GM23338 (cell line): ENCODE results near the gene MVB12B. TPM values are rescaled to one million over a fixed set of nuclear protein-coding genes. Genes with fewer than 3 reads are reported as not detected.

Source experiments
- ATAC-seq: fragments of 200-7000 bp; cut with Tn5 transposase; 3 replicates; pipeline ENCODE4 v1.9.1; 2020
- DNase-seq: peaks from one replicate; pipeline ENCODE4 v3.0.0-alpha.2; 2015; ENCODE audit warnings: low spot score
- H2AFZ ChIP-seq: fragments of 200-600 bp; sonication (generic); 2 replicates; pipeline ENCODE4 v1.8.0; 2016; ENCODE audit warnings: antibody characterized with exemption, mild to moderate bottlenecking, moderate library complexity
- H3F3A ChIP-seq: fragments of 200-600 bp; sonication (generic); replicated peaks from 2 replicates; pipeline ENCODE4 v1.8.0; 2017; ENCODE audit warnings: antibody characterized with exemption, mixed run types, low read depth
- H3K27ac ChIP-seq: fragments of 200-600 bp; sonication (generic); 2 replicates; pipeline ENCODE4 v1.6.1; 2016; ENCODE audit warnings: low read depth
- H3K27me3 ChIP-seq: fragments of 200-600 bp; sonication (generic); 2 replicates; pipeline ENCODE4 v1.8.0; 2016; ENCODE audit warnings: mild to moderate bottlenecking, mixed run types, moderate library complexity; ENCODE audit not compliant: insufficient read depth
- H3K36me3 ChIP-seq: fragments of 200-600 bp; sonication (generic); 2 replicates; pipeline ENCODE4 v1.8.0; 2016; ENCODE audit warnings: mild to moderate bottlenecking; ENCODE audit not compliant: insufficient read depth
- H3K4me1 ChIP-seq: fragments of 200-600 bp; sonication (generic); 2 replicates; pipeline ENCODE4 v1.8.0; 2016; ENCODE audit warnings: mild to moderate bottlenecking, moderate library complexity; ENCODE audit not compliant: insufficient read depth
- H3K4me2 ChIP-seq: fragments of 200-600 bp; sonication (generic); 2 replicates; pipeline ENCODE4 v1.7.1; 2017; ENCODE audit warnings: mixed run types
- H3K4me3 ChIP-seq: fragments of 200-600 bp; sonication (generic); 2 replicates; pipeline ENCODE4 v1.6.1; 2016; ENCODE audit warnings: mixed run types
- H3K79me2 ChIP-seq: fragments of 200-600 bp; sonication (generic); replicated peaks from 2 replicates; pipeline ENCODE4 v1.8.0; 2017; ENCODE audit warnings: mild to moderate bottlenecking; ENCODE audit not compliant: insufficient read depth
- H3K9me2 ChIP-seq: fragments of 200-600 bp; sonication (generic); 2 replicates; pipeline ENCODE4 v1.8.0; 2017; ENCODE audit not compliant: insufficient read depth
- H4K20me1 ChIP-seq: fragments of 200-600 bp; sonication (generic); replicated peaks from 2 replicates; pipeline ENCODE4 v1.8.0; 2017; ENCODE audit warnings: mild to moderate bottlenecking; ENCODE audit not compliant: insufficient read depth
- H3K27ac Mint-ChIP-seq: 2 replicates; pipeline ENCODE4 v1.8.0; 2020; ENCODE audit warnings: inconsistent platforms, mild to moderate bottlenecking, moderate library complexity, mixed read lengths
- H3K27me3 Mint-ChIP-seq: 3 replicates; pipeline ENCODE4 v1.8.0; 2022; ENCODE audit warnings: low read depth, mild to moderate bottlenecking, moderate library complexity, mixed read lengths, inconsistent platforms; ENCODE audit not compliant: insufficient read depth, poor library complexity
- H3K36me3 Mint-ChIP-seq: 3 replicates; pipeline ENCODE4 v1.8.0; 2021; ENCODE audit warnings: low read depth, mild to moderate bottlenecking, inconsistent platforms, moderate library complexity, mixed read lengths
- H3K4me1 Mint-ChIP-seq: 3 replicates; pipeline ENCODE4 v1.8.0; 2020; ENCODE audit warnings: mild to moderate bottlenecking, inconsistent platforms, mixed read lengths
- H3K4me3 Mint-ChIP-seq: 3 replicates; pipeline ENCODE4 v1.8.0; 2021; ENCODE audit warnings: moderate library complexity, mild to moderate bottlenecking, inconsistent platforms, mixed read lengths
- H3K9me3 Mint-ChIP-seq: 3 replicates; pipeline ENCODE4 v1.8.0; 2020; ENCODE audit warnings: moderate library complexity, mild to moderate bottlenecking, inconsistent platforms, mixed read lengths
- CREB1 ChIP-seq: fragments of 250-450 bp; sonication (Bioruptor Pico); IDR thresholded peaks from 2 replicates; pipeline ENCODE4 v1.5.0; 2020; ENCODE audit warnings: low read depth, mild to moderate bottlenecking, moderate library complexity
- EZH2 ChIP-seq: fragments of 200-600 bp; sonication (generic); IDR thresholded peaks from one replicate; pipeline ENCODE4 v1.8.0; 2017; ENCODE audit warnings: antibody characterized with exemption, mild to moderate bottlenecking, low read depth; ENCODE audit not compliant: unreplicated experiment
- EZH2phosphoT487 ChIP-seq: fragments of 200-600 bp; sonication (generic); IDR thresholded peaks from one replicate; pipeline ENCODE4 v1.8.1; 2018; ENCODE audit warnings: antibody characterized with exemption; ENCODE audit not compliant: unreplicated experiment
- NANOG ChIP-seq: IDR thresholded peaks from 2 replicates; pipeline ENCODE4 v1.6.1; 2016; ENCODE audit warnings: antibody characterized with exemption, borderline replicate concordance
- POLR2AphosphoS5 ChIP-seq: IDR thresholded peaks from 2 replicates; pipeline ENCODE4 v1.6.1; 2016; ENCODE audit warnings: antibody characterized with exemption, low read depth
- STAT1 ChIP-seq: IDR thresholded peaks from one replicate; pipeline ENCODE4 v1.6.1; 2016; ENCODE audit warnings: antibody characterized with exemption; ENCODE audit not compliant: unreplicated experiment
- ZNF114 ChIP-seq: fragments of 250-450 bp; sonication (Bioruptor Pico); IDR thresholded peaks from 2 replicates; pipeline ENCODE4 v1.5.0; 2020; ENCODE audit warnings: mild to moderate bottlenecking, moderate library complexity
- polyA plus RNA-seq: library from polyadenylated mRNA; unstranded; fragments of >200 nt; fragmentation: Nextera tagmentation; extraction: Ambion mirVana; gene quantifications from 2 replicates; pipeline ENCODE4 v1.2.1, GENCODE V29; 2016
- total RNA-seq: library from RNA; depleted of rRNA; stranded (reverse); fragments of >200 nt; shearing (Covaris generic); gene quantifications from 2 replicates; pipeline ENCODE4 v1.2.3, GENCODE V29; 2014
- TF ChIP-seq, protein P1 (sequence below): IDR thresholded peaks from 2 replicates; pipeline ENCODE4 v1.6.1; 2016; ENCODE audit warnings: antibody characterized with exemption
- TF ChIP-seq, protein P2 (sequence below): IDR thresholded peaks from one replicate; pipeline ENCODE4 v1.6.1; 2018; ENCODE audit warnings: antibody characterized with exemption; ENCODE audit not compliant: unreplicated experiment
- TF ChIP-seq, protein P3 (sequence below): fragments of 250-450 bp; sonication (Bioruptor Pico); IDR thresholded peaks from 2 replicates; pipeline ENCODE4 v1.5.0; 2020; ENCODE audit warnings: mild to moderate bottlenecking, moderate library complexity

The MVB12B gene
- total and polyA plus RNA-seq, 2 experiments from 2014 or later: 1.9 to 6.6 TPM

DNA sequence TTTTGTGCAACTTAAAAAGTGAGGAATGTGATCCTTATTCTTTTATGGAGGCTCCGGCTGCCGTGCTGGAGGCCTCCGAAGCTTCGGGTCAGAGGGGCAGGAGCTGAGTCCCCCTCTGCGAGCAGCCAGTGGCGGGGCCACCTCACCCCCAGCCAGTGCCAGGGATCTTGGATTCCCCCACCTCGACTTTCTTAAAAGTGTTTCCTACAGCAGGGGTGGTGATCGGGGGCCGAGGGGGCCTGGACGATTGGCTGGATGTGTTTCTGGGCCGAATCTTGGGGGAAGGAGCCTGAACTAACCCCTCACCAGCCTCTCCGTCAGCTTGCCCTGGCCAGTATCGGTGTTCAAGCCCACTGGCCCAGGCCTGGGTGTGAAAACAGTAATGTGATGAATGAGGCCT lies 194.9 kb downstream of the MVB12B start:
- Histone ChIP-seq H3F3A (0 out of 2 replicates have a peak, but pooled peaks cover 5% of the 10 kb centered on the region), H3K27ac (no peak overlapping the region), H3K79me2 (no peaks in the 10 kb centered on the region), H3K27me3 (peaks cover 4% of the 10 kb centered on the region), H3K4me3 (no peak overlapping the region), H3K9me2 (no peaks in the 10 kb centered on the region), H2AFZ (no peak overlapping the region), H4K20me1 (no peaks in the 10 kb centered on the region), H3K4me2 (no peak overlapping the region), H3K36me3 (no peaks in the 10 kb centered on the region), H3K4me1 (peaks cover 18% of the 10 kb centered on the region)
- TF ChIP-seq, protein P1, sequence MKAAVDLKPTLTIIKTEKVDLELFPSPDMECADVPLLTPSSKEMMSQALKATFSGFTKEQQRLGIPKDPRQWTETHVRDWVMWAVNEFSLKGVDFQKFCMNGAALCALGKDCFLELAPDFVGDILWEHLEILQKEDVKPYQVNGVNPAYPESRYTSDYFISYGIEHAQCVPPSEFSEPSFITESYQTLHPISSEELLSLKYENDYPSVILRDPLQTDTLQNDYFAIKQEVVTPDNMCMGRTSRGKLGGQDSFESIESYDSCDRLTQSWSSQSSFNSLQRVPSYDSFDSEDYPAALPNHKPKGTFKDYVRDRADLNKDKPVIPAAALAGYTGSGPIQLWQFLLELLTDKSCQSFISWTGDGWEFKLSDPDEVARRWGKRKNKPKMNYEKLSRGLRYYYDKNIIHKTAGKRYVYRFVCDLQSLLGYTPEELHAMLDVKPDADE: no peak
- TF ChIP-seq EZH2 (no peak), ZNF114 (CRISPR knock-in tag) (no peak), POLR2AphosphoS5 (no peak), CREB1 (CRISPR knock-in tag) (no peak)
- TF ChIP-seq, protein P2, sequence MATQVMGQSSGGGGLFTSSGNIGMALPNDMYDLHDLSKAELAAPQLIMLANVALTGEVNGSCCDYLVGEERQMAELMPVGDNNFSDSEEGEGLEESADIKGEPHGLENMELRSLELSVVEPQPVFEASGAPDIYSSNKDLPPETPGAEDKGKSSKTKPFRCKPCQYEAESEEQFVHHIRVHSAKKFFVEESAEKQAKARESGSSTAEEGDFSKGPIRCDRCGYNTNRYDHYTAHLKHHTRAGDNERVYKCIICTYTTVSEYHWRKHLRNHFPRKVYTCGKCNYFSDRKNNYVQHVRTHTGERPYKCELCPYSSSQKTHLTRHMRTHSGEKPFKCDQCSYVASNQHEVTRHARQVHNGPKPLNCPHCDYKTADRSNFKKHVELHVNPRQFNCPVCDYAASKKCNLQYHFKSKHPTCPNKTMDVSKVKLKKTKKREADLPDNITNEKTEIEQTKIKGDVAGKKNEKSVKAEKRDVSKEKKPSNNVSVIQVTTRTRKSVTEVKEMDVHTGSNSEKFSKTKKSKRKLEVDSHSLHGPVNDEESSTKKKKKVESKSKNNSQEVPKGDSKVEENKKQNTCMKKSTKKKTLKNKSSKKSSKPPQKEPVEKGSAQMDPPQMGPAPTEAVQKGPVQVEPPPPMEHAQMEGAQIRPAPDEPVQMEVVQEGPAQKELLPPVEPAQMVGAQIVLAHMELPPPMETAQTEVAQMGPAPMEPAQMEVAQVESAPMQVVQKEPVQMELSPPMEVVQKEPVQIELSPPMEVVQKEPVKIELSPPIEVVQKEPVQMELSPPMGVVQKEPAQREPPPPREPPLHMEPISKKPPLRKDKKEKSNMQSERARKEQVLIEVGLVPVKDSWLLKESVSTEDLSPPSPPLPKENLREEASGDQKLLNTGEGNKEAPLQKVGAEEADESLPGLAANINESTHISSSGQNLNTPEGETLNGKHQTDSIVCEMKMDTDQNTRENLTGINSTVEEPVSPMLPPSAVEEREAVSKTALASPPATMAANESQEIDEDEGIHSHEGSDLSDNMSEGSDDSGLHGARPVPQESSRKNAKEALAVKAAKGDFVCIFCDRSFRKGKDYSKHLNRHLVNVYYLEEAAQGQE: no peak
- Mint-ChIP-seq H3K36me3 (no peaks in the 10 kb centered on the region), H3K4me1 (peaks cover 41% of the 10 kb centered on the region), H3K4me3 (no peak overlapping the region), H3K27me3 (peaks cover 8% of the 10 kb centered on the region), H3K9me3 (no peaks in the 10 kb centered on the region; the same call in 2 of the 3 replicates), H3K27ac (no peak overlapping the region)
- ATAC-seq (no peak), DNase-seq (no peak)

DNA sequence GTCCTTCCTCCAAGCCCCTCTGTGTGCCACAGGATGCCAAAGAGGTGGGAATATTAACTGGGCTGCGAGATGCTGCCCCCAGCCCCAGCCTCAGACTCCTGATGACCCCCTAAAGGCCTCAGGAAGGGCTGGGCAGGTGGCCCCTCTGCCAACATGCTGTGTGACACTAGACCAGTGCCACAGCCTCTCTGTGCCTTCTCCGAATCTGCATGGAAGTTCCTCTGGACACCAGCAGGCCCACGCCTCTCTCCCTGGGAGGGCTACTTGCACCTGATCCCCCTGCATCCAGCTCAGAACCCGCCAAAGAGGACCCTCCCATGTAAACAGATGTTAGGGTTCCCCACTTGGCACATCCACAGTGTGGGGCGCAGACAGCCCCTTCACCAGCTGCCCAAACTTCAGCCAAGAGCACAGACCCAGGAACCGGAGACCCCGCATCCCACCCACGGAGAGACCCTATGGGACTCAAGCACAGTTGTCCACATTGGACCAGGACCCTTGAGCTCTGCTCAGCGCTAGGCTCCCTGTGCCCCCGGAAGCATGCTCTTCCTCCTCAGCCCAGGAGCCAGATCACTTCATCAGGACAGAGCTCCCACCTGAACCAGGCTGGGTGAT lies 195.5 kb downstream of the MVB12B start:
- peaks cover 5% of the 10 kb centered on the region for H3K27me3 Mint-ChIP-seq
- no peaks in the 10 kb centered on the region; the same call in 2 of the 3 replicates for H3K9me3 Mint-ChIP-seq
- Histone ChIP-seq H3K4me3 (no peak overlapping the region), H3K9me2 (no peaks in the 10 kb centered on the region), H3K27me3 (no peaks in the 10 kb centered on the region; the same call in 1 of the 2 replicates), H4K20me1 (no peaks in the 10 kb centered on the region), H2AFZ (no peak overlapping the region), H3K4me1 (peaks cover 12% of the 10 kb centered on the region), H3K27ac (no peak overlapping the region), H3K79me2 (no peaks in the 10 kb centered on the region), H3K4me2 (no peak overlapping the region), H3K36me3 (no peaks in the 10 kb centered on the region), H3F3A (no peaks in the 10 kb centered on the region)
- ATAC-seq (no peak), DNase-seq (no peak)
- H3K4me3 Mint-ChIP-seq: no peak overlapping the region
- H3K27ac Mint-ChIP-seq: no peak overlapping the region
- peaks cover 38% of the 10 kb centered on the region for H3K4me1 Mint-ChIP-seq
- H3K36me3 Mint-ChIP-seq: no peaks in the 10 kb centered on the region
- TF ChIP-seq, protein P3, sequence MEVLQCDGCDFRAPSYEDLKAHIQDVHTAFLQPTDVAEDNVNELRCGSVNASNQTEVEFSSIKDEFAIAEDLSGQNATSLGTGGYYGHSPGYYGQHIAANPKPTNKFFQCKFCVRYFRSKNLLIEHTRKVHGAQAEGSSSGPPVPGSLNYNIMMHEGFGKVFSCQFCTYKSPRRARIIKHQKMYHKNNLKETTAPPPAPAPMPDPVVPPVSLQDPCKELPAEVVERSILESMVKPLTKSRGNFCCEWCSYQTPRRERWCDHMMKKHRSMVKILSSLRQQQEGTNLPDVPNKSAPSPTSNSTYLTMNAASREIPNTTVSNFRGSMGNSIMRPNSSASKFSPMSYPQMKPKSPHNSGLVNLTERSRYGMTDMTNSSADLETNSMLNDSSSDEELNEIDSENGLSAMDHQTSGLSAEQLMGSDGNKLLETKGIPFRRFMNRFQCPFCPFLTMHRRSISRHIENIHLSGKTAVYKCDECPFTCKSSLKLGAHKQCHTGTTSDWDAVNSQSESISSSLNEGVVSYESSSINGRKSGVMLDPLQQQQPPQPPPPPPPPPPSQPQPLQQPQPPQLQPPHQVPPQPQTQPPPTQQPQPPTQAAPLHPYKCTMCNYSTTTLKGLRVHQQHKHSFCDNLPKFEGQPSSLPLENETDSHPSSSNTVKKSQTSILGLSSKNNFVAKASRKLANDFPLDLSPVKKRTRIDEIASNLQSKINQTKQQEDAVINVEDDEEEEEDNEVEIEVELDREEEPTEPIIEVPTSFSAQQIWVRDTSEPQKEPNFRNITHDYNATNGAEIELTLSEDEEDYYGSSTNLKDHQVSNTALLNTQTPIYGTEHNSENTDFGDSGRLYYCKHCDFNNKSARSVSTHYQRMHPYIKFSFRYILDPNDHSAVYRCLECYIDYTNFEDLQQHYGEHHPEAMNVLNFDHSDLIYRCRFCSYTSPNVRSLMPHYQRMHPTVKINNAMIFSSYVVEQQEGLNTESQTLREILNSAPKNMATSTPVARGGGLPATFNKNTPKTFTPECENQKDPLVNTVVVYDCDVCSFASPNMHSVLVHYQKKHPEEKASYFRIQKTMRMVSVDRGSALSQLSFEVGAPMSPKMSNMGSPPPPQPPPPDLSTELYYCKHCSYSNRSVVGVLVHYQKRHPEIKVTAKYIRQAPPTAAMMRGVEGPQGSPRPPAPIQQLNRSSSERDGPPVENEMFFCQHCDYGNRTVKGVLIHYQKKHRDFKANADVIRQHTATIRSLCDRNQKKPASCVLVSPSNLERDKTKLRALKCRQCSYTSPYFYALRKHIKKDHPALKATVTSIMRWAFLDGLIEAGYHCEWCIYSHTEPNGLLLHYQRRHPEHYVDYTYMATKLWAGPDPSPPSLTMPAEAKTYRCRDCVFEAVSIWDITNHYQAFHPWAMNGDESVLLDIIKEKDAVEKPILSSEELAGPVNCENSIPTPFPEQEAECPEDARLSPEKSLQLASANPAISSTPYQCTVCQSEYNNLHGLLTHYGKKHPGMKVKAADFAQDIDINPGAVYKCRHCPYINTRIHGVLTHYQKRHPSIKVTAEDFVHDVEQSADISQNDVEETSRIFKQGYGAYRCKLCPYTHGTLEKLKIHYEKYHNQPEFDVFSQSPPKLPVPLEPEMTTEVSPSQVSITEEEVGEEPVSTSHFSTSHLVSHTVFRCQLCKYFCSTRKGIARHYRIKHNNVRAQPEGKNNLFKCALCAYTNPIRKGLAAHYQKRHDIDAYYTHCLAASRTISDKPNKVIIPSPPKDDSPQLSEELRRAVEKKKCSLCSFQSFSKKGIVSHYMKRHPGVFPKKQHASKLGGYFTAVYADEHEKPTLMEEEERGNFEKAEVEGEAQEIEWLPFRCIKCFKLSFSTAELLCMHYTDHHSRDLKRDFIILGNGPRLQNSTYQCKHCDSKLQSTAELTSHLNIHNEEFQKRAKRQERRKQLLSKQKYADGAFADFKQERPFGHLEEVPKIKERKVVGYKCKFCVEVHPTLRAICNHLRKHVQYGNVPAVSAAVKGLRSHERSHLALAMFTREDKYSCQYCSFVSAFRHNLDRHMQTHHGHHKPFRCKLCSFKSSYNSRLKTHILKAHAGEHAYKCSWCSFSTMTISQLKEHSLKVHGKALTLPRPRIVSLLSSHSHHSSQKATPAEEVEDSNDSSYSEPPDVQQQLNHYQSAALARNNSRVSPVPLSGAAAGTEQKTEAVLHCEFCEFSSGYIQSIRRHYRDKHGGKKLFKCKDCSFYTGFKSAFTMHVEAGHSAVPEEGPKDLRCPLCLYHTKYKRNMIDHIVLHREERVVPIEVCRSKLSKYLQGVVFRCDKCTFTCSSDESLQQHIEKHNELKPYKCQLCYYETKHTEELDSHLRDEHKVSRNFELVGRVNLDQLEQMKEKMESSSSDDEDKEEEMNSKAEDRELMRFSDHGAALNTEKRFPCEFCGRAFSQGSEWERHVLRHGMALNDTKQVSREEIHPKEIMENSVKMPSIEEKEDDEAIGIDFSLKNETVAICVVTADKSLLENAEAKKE: no peak
- no peak for TF ChIP-seq NANOG
- TF ChIP-seq EZH2phosphoT487: no peak
- no peak for TF ChIP-seq STAT1
- no peak for TF ChIP-seq POLR2AphosphoS5
